GM23338 (cell line): Measurements from ENCODE around the gene NEU3. TPM values are rescaled to one million over a fixed set of nuclear protein-coding genes. Genes with fewer than 3 reads are reported as not detected.
"Not testable (repeated sequence)": the region's sequence is repeated elsewhere in the genome, so short reads cannot be mapped to it uniquely, and the experiment has no call there.

Experiments used
- ATAC-seq: fragments of 200-7000 bp; cut with Tn5 transposase; 3 replicates; pipeline ENCODE4 v1.9.1; 2020
- DNase-seq: peaks from one replicate; pipeline ENCODE4 v3.0.0-alpha.2; 2015; ENCODE audit warnings: low spot score
- H2AFZ ChIP-seq: fragments of 200-600 bp; sonication (generic); 2 replicates; pipeline ENCODE4 v1.8.0; 2016; ENCODE audit warnings: antibody characterized with exemption, mild to moderate bottlenecking, moderate library complexity
- H3F3A ChIP-seq: fragments of 200-600 bp; sonication (generic); replicated peaks from 2 replicates; pipeline ENCODE4 v1.8.0; 2017; ENCODE audit warnings: antibody characterized with exemption, mixed run types, low read depth
- H3K27ac ChIP-seq: fragments of 200-600 bp; sonication (generic); 2 replicates; pipeline ENCODE4 v1.6.1; 2016; ENCODE audit warnings: low read depth
- H3K27me3 ChIP-seq: fragments of 200-600 bp; sonication (generic); 2 replicates; pipeline ENCODE4 v1.8.0; 2016; ENCODE audit warnings: mild to moderate bottlenecking, mixed run types, moderate library complexity; ENCODE audit not compliant: insufficient read depth
- H3K36me3 ChIP-seq: fragments of 200-600 bp; sonication (generic); 2 replicates; pipeline ENCODE4 v1.8.0; 2016; ENCODE audit warnings: mild to moderate bottlenecking; ENCODE audit not compliant: insufficient read depth
- H3K4me1 ChIP-seq: fragments of 200-600 bp; sonication (generic); 2 replicates; pipeline ENCODE4 v1.8.0; 2016; ENCODE audit warnings: mild to moderate bottlenecking, moderate library complexity; ENCODE audit not compliant: insufficient read depth
- H3K4me2 ChIP-seq: fragments of 200-600 bp; sonication (generic); 2 replicates; pipeline ENCODE4 v1.7.1; 2017; ENCODE audit warnings: mixed run types
- H3K4me3 ChIP-seq: fragments of 200-600 bp; sonication (generic); 2 replicates; pipeline ENCODE4 v1.6.1; 2016; ENCODE audit warnings: mixed run types
- H3K79me2 ChIP-seq: fragments of 200-600 bp; sonication (generic); replicated peaks from 2 replicates; pipeline ENCODE4 v1.8.0; 2017; ENCODE audit warnings: mild to moderate bottlenecking; ENCODE audit not compliant: insufficient read depth
- H3K9me2 ChIP-seq: fragments of 200-600 bp; sonication (generic); 2 replicates; pipeline ENCODE4 v1.8.0; 2017; ENCODE audit not compliant: insufficient read depth
- H4K20me1 ChIP-seq: fragments of 200-600 bp; sonication (generic); replicated peaks from 2 replicates; pipeline ENCODE4 v1.8.0; 2017; ENCODE audit warnings: mild to moderate bottlenecking; ENCODE audit not compliant: insufficient read depth
- H3K27ac Mint-ChIP-seq: 2 replicates; pipeline ENCODE4 v1.8.0; 2020; ENCODE audit warnings: inconsistent platforms, mild to moderate bottlenecking, moderate library complexity, mixed read lengths
- H3K27me3 Mint-ChIP-seq: 3 replicates; pipeline ENCODE4 v1.8.0; 2022; ENCODE audit warnings: low read depth, mild to moderate bottlenecking, moderate library complexity, mixed read lengths, inconsistent platforms; ENCODE audit not compliant: insufficient read depth, poor library complexity
- H3K36me3 Mint-ChIP-seq: 3 replicates; pipeline ENCODE4 v1.8.0; 2021; ENCODE audit warnings: low read depth, mild to moderate bottlenecking, inconsistent platforms, moderate library complexity, mixed read lengths
- H3K4me1 Mint-ChIP-seq: 3 replicates; pipeline ENCODE4 v1.8.0; 2020; ENCODE audit warnings: mild to moderate bottlenecking, inconsistent platforms, mixed read lengths
- H3K4me3 Mint-ChIP-seq: 3 replicates; pipeline ENCODE4 v1.8.0; 2021; ENCODE audit warnings: moderate library complexity, mild to moderate bottlenecking, inconsistent platforms, mixed read lengths
- H3K9me3 Mint-ChIP-seq: 3 replicates; pipeline ENCODE4 v1.8.0; 2020; ENCODE audit warnings: moderate library complexity, mild to moderate bottlenecking, inconsistent platforms, mixed read lengths
- EZH2phosphoT487 ChIP-seq: fragments of 200-600 bp; sonication (generic); IDR thresholded peaks from one replicate; pipeline ENCODE4 v1.8.1; 2018; ENCODE audit warnings: antibody characterized with exemption; ENCODE audit not compliant: unreplicated experiment
- NANOG ChIP-seq: IDR thresholded peaks from 2 replicates; pipeline ENCODE4 v1.6.1; 2016; ENCODE audit warnings: antibody characterized with exemption, borderline replicate concordance
- polyA plus RNA-seq: library from polyadenylated mRNA; unstranded; fragments of >200 nt; fragmentation: Nextera tagmentation; extraction: Ambion mirVana; gene quantifications from 2 replicates; pipeline ENCODE4 v1.2.1, GENCODE V29; 2016
- total RNA-seq: library from RNA; depleted of rRNA; stranded (reverse); fragments of >200 nt; shearing (Covaris generic); gene quantifications from 2 replicates; pipeline ENCODE4 v1.2.3, GENCODE V29; 2014
- TF ChIP-seq, protein P1 (sequence below): IDR thresholded peaks from 2 replicates; pipeline ENCODE4 v1.6.1; 2016; ENCODE audit warnings: antibody characterized with exemption
- TF ChIP-seq, protein P2 (sequence below): fragments of 250-450 bp; sonication (Bioruptor Pico); IDR thresholded peaks from 2 replicates; pipeline ENCODE4 v1.5.0; 2020; ENCODE audit warnings: mild to moderate bottlenecking, moderate library complexity

The NEU3 gene
- total and polyA plus RNA-seq, 2 experiments from 2014 or later, result 2.8 to 25.9 TPM

DNA sequence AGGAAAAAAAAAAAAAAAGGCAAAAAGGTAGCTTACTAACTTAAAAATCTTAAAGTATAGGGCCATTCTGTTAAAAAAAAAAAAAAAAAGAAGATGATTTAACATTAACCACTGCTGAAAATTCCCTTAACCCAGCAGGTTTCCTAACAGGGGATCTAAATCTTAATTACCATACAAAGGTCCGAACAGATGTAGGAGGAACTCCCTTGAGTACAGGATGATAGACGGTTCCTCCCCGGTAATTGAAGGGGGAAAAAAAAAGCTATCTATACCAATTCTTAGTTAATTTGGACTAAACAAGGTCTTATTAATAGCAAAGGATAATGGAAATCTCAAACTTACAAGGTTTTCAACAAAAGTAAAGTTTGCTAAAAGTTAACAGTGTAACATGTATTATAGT is 53.1 kb downstream of the NEU3 start:
- H3K27me3 ChIP-seq, H3K36me3 ChIP-seq, H3K4me2 ChIP-seq, H3K27me3 Mint-ChIP-seq, DNase-seq, ATAC-seq, H3K9me2 ChIP-seq, H3K36me3 Mint-ChIP-seq, H3F3A ChIP-seq, H3K4me1 Mint-ChIP-seq, H4K20me1 ChIP-seq, H3K79me2 ChIP-seq, H3K27ac ChIP-seq, H3K4me3 Mint-ChIP-seq, H3K4me3 ChIP-seq, H2AFZ ChIP-seq, H3K27ac Mint-ChIP-seq, H3K4me1 ChIP-seq: not testable (repeated sequence)
- H3K9me3 Mint-ChIP-seq, result peaks cover 22% of the 10 kb centered on the region

DNA sequence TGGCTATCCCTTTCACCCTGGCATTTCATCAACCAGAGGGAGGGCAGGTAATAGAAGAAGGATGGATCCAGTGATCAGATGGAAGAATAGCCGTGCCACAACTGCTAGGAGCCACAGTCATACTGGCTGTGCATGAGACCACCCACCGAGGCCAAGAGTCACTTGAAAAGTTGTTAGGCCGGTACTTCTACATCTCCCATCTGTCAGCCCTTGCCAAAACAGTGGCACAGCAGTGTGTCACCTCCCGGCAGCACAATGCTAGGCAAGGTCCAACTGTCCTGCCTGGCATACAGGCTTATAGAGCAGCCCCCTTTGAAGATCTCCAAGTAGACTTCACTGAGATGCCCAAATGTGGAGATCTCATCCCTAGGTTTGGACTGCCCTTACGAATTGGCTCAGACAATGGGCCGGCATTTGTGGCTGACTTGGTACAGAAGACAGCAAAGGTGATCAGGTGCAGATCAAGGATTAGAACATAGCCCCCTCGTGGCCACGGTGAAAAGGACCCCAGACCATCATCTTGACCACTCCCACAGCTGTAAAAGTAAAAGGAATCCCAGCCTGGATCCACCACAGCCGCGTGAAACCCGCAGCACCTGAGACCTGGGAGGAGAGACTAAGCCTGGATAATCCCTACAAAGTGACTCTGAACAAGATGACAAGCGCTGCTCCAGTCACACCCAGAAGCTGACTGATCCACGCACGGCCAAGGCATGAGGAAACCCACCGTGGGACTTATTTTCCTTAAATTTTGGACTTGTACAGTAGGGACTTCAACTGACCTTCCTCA is 55.8 kb downstream of the NEU3 start:
- not testable (repeated sequence) for H2AFZ ChIP-seq, H3K36me3 Mint-ChIP-seq, H3K27ac ChIP-seq, ATAC-seq, H4K20me1 ChIP-seq, H3K4me1 ChIP-seq, DNase-seq, H3K4me3 Mint-ChIP-seq, H3K27me3 Mint-ChIP-seq, H3F3A ChIP-seq, H3K4me2 ChIP-seq, H3K4me1 Mint-ChIP-seq, H3K36me3 ChIP-seq, H3K79me2 ChIP-seq, H3K27me3 ChIP-seq, H3K9me2 ChIP-seq, H3K27ac Mint-ChIP-seq, H3K4me3 ChIP-seq
- peaks cover 21% of the 10 kb centered on the region for H3K9me3 Mint-ChIP-seq

DNA sequence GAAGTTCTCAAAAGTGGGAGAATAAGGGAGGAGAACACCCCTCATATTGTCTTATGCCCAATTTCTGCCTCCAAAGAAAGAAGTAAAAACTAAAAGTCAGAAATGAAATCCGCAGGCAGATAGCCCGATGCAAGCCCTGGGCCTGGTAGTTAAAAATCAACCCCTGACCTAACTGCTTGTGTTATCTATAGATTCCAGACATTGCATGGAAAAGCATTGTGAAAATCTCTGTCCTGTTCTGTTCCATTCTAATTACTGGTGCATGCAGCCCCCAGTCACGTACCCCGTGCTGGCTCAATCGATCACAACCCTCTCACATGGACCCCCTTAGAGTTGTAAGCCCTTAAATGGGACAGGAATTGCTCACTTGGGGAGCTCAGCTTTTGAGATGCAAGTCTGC is 57.9 kb downstream of the NEU3 start:
- not testable (repeated sequence) for H3K36me3 ChIP-seq, H3F3A ChIP-seq, H3K4me1 Mint-ChIP-seq, DNase-seq, H3K4me3 Mint-ChIP-seq, H3K4me1 ChIP-seq, H2AFZ ChIP-seq, ATAC-seq, H3K27ac Mint-ChIP-seq, H3K9me2 ChIP-seq, H3K27me3 Mint-ChIP-seq, H3K79me2 ChIP-seq, H3K36me3 Mint-ChIP-seq, H3K27ac ChIP-seq, H3K27me3 ChIP-seq, H3K9me3 Mint-ChIP-seq, H3K4me3 ChIP-seq, H4K20me1 ChIP-seq, H3K4me2 ChIP-seq

DNA sequence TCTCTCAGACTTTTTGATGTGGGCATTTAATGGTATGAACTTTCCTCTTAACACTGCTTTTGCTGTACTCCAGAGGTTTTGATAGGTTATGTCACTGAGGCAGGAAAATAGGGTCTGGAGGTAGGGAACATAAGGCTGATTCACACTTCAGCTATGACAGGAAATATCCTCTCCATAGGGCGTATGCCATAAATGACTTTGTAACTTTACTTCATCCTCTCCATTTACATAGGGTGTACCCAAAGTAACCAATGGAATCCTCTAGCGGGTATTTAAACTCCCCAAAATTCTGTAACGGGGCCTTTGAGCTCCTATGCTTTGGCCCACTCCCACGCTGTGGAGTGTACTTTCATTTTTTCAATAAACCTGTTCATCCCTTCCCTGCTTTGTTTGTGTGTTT is 58.5 kb downstream of the NEU3 start:
- no peaks in the 10 kb centered on the region for H3K36me3 Mint-ChIP-seq
- no peak for ATAC-seq
- H3K9me3 Mint-ChIP-seq, result no peaks in the 10 kb centered on the region
- Histone ChIP-seq H3K4me1 (no peaks in the 10 kb centered on the region), H3K79me2 (no peaks in the 10 kb centered on the region), H3K36me3 (no peaks in the 10 kb centered on the region), H3K27me3 (no peaks in the 10 kb centered on the region), H3K4me3 (no peak overlapping the region), H4K20me1 (no peaks in the 10 kb centered on the region), H3K27ac (no peak overlapping the region), H2AFZ (no peak overlapping the region; the same call in 1 of the 2 replicates), H3F3A (no peaks in the 10 kb centered on the region), H3K4me2 (no peak overlapping the region), H3K9me2 (no peaks in the 10 kb centered on the region)
- no peaks in the 10 kb centered on the region for H3K27me3 Mint-ChIP-seq
- peaks cover 5% of the 10 kb centered on the region for H3K4me1 Mint-ChIP-seq
- no peak for DNase-seq
- H3K4me3 Mint-ChIP-seq, result no peak overlapping the region
- no peak overlapping the region for H3K27ac Mint-ChIP-seq
- TF ChIP-seq EZH2phosphoT487 (no peak), NANOG (no peak)
- TF ChIP-seq, protein P1, sequence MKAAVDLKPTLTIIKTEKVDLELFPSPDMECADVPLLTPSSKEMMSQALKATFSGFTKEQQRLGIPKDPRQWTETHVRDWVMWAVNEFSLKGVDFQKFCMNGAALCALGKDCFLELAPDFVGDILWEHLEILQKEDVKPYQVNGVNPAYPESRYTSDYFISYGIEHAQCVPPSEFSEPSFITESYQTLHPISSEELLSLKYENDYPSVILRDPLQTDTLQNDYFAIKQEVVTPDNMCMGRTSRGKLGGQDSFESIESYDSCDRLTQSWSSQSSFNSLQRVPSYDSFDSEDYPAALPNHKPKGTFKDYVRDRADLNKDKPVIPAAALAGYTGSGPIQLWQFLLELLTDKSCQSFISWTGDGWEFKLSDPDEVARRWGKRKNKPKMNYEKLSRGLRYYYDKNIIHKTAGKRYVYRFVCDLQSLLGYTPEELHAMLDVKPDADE, result no peak
- TF ChIP-seq, protein P2, sequence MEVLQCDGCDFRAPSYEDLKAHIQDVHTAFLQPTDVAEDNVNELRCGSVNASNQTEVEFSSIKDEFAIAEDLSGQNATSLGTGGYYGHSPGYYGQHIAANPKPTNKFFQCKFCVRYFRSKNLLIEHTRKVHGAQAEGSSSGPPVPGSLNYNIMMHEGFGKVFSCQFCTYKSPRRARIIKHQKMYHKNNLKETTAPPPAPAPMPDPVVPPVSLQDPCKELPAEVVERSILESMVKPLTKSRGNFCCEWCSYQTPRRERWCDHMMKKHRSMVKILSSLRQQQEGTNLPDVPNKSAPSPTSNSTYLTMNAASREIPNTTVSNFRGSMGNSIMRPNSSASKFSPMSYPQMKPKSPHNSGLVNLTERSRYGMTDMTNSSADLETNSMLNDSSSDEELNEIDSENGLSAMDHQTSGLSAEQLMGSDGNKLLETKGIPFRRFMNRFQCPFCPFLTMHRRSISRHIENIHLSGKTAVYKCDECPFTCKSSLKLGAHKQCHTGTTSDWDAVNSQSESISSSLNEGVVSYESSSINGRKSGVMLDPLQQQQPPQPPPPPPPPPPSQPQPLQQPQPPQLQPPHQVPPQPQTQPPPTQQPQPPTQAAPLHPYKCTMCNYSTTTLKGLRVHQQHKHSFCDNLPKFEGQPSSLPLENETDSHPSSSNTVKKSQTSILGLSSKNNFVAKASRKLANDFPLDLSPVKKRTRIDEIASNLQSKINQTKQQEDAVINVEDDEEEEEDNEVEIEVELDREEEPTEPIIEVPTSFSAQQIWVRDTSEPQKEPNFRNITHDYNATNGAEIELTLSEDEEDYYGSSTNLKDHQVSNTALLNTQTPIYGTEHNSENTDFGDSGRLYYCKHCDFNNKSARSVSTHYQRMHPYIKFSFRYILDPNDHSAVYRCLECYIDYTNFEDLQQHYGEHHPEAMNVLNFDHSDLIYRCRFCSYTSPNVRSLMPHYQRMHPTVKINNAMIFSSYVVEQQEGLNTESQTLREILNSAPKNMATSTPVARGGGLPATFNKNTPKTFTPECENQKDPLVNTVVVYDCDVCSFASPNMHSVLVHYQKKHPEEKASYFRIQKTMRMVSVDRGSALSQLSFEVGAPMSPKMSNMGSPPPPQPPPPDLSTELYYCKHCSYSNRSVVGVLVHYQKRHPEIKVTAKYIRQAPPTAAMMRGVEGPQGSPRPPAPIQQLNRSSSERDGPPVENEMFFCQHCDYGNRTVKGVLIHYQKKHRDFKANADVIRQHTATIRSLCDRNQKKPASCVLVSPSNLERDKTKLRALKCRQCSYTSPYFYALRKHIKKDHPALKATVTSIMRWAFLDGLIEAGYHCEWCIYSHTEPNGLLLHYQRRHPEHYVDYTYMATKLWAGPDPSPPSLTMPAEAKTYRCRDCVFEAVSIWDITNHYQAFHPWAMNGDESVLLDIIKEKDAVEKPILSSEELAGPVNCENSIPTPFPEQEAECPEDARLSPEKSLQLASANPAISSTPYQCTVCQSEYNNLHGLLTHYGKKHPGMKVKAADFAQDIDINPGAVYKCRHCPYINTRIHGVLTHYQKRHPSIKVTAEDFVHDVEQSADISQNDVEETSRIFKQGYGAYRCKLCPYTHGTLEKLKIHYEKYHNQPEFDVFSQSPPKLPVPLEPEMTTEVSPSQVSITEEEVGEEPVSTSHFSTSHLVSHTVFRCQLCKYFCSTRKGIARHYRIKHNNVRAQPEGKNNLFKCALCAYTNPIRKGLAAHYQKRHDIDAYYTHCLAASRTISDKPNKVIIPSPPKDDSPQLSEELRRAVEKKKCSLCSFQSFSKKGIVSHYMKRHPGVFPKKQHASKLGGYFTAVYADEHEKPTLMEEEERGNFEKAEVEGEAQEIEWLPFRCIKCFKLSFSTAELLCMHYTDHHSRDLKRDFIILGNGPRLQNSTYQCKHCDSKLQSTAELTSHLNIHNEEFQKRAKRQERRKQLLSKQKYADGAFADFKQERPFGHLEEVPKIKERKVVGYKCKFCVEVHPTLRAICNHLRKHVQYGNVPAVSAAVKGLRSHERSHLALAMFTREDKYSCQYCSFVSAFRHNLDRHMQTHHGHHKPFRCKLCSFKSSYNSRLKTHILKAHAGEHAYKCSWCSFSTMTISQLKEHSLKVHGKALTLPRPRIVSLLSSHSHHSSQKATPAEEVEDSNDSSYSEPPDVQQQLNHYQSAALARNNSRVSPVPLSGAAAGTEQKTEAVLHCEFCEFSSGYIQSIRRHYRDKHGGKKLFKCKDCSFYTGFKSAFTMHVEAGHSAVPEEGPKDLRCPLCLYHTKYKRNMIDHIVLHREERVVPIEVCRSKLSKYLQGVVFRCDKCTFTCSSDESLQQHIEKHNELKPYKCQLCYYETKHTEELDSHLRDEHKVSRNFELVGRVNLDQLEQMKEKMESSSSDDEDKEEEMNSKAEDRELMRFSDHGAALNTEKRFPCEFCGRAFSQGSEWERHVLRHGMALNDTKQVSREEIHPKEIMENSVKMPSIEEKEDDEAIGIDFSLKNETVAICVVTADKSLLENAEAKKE (CRISPR knock-in tag), result no peak
